GM12878 (cell line): ENCODE measurements around the gene CDC42SE2. TPM values are rescaled to one million over a fixed set of nuclear protein-coding genes. Genes with fewer than 3 reads are reported as not detected.

Experiments used
- ATAC-seq: fragments of 200-7000 bp; cut with Tn5 transposase; 3 replicates; pipeline ENCODE4 v1.9.1; 2020; ENCODE audit warnings: mild to moderate bottlenecking, moderate library complexity
- BruUV-seq: library from RNA; stranded (reverse); fragments of 400-500 nt; replicated peaks from 2 replicates; lab custom pipeline; 2021; lab: Mats Ljungman, UMichigan
- CTCF ChIA-PET: fragments of 300-600 bp; sonication (Branson Sonifier 250); formaldehyde crosslinking; extraction: SDS; loops from one replicate; lab custom pipeline; 2021; ENCODE audit warnings: inconsistent platforms; lab: Yijun Ruan, JAX
- POLR2A ChIA-PET: fragments of 350-600 bp; formaldehyde crosslinking; extraction: SDS; loops from one replicate; lab custom pipeline; 2021; ENCODE audit warnings: inconsistent platforms; lab: Charles Lee
- RAD21 ChIA-PET: fragments of 300-600 bp; sonication (Branson Sonifier 250); formaldehyde crosslinking; loops from one replicate; lab custom pipeline; 2023; ENCODE audit warnings: antibody characterized with exemption; ENCODE audit not compliant: unreplicated experiment; lab: Charles Lee
- SMC1A ChIA-PET: fragments of 300-600 bp; sonication (Branson Sonifier 250); formaldehyde crosslinking; loops from one replicate; lab custom pipeline; 2023; ENCODE audit not compliant: unreplicated experiment, uncharacterized antibody; lab: Charles Lee
- DNase-seq: peaks from one replicate; pipeline ENCODE4 v3.0.0-alpha.2; 2011; ENCODE audit warnings: low read depth, low spot score
- FAIRE-seq: peaks from 3 replicates; lab custom pipeline; 2011; peaks lifted over from hg19 to GRCh38; lab: Jason Lieb, UNC
- H2AFZ ChIP-seq: 2 replicates; pipeline ENCODE4 v1.6.0; 2011; ENCODE audit warnings: low read depth, low read length, control low read depth; ENCODE audit not compliant: control insufficient read depth
- H3K27ac ChIP-seq: 2 replicates; pipeline ENCODE4 v1.5.1; 2011; ENCODE audit warnings: control low read depth; ENCODE audit not compliant: control insufficient read depth, insufficient read depth
- H3K27me3 ChIP-seq, 2 experiments: replicated peaks in 1 of 2; 2 replicates each; pipeline versions ENCODE4 v1.6.0 to v1.6.1; 2011; ENCODE audit warnings: low read length in 1 of 2; ENCODE audit not compliant: control insufficient read depth in 2 of 2, insufficient read depth in 2 of 2
- H3K36me3 ChIP-seq, 2 experiments: 2 replicates each; pipeline ENCODE4 v1.5.1; 2011; ENCODE audit warnings: low read length in 1 of 2; ENCODE audit not compliant: control insufficient read depth in 2 of 2, insufficient read depth in 2 of 2
- H3K4me1 ChIP-seq: 2 replicates; pipeline ENCODE4 v1.6.1; 2011; ENCODE audit warnings: mild to moderate bottlenecking, low read length, moderate library complexity, mixed read lengths; ENCODE audit not compliant: control insufficient read depth, insufficient read depth
- H3K4me2 ChIP-seq: 2 replicates; pipeline ENCODE4 v1.6.0; 2011; ENCODE audit warnings: control low read depth; ENCODE audit not compliant: control insufficient read depth, insufficient read depth
- H3K4me3 ChIP-seq: fragments of 200-600 bp; sonication (generic); 2 replicates; pipeline ENCODE4 v1.5.1; 2016
- H3K79me2 ChIP-seq: 2 replicates; pipeline ENCODE4 v1.6.0; 2011; ENCODE audit warnings: low read length; ENCODE audit not compliant: control insufficient read depth, insufficient read depth
- H3K9ac ChIP-seq: 2 replicates; pipeline ENCODE4 v1.8.0; 2011; ENCODE audit warnings: low read length, control low read depth, mixed read lengths; ENCODE audit not compliant: control insufficient read depth, insufficient read depth
- H3K9me3 ChIP-seq: replicated peaks from 3 replicates; pipeline ENCODE4 v1.5.1; 2011; ENCODE audit warnings: mild to moderate bottlenecking, low read length; ENCODE audit not compliant: control insufficient read depth, insufficient read depth
- H4K20me1 ChIP-seq: 2 replicates; pipeline ENCODE4 v1.6.0; 2011; ENCODE audit not compliant: control insufficient read depth, insufficient read depth
- BHLHE40 ChIP-seq, 2 experiments: fragments of 450-650 bp in 1 of 2; IDR thresholded peaks; 2 replicates each; pipeline ENCODE4 v1.6.1; 2011 to 2017; ENCODE audit warnings: low read depth in 2 of 2, borderline replicate concordance in 1 of 2, improper control_type of control experiment in 1 of 2, low read length in 1 of 2, mild to moderate bottlenecking in 1 of 2
- DPF2 ChIP-seq: fragments of 450-650 bp; IDR thresholded peaks from 2 replicates; pipeline ENCODE4 v1.6.1; 2017; ENCODE audit warnings: mild to moderate bottlenecking
- EED ChIP-seq: sonication (generic); IDR thresholded peaks from 2 replicates; pipeline ENCODE4 v1.6.1; 2016; ENCODE audit warnings: antibody characterized with exemption, low read depth
- HCFC1 ChIP-seq: fragments of 150-350 bp; IDR thresholded peaks from 2 replicates; pipeline ENCODE4 v1.6.1; 2014; ENCODE audit warnings: low read length
- IRF4 ChIP-seq: IDR thresholded peaks from 2 replicates; pipeline ENCODE4 v1.6.1; 2011; ENCODE audit warnings: low read depth, low read length
- JUND ChIP-seq: IDR thresholded peaks from 2 replicates; pipeline ENCODE4 v1.6.1; 2012; ENCODE audit warnings: low read depth, mild to moderate bottlenecking, low read length, improper control_type of control experiment, moderate library complexity
- MEF2B ChIP-seq: fragments of 450-650 bp; IDR thresholded peaks from 2 replicates; pipeline ENCODE4 v1.6.1; 2018; ENCODE audit warnings: mild to moderate bottlenecking, moderate library complexity; ENCODE audit not compliant: partially characterized antibody, poor library complexity, severe bottlenecking
- RAD21 ChIP-seq: IDR thresholded peaks from 2 replicates; pipeline ENCODE4 v1.6.1; 2011; ENCODE audit warnings: mild to moderate bottlenecking, low read depth, low read length, moderate library complexity; ENCODE audit not compliant: insufficient read depth
- SMAD1 ChIP-seq: fragments of 450-650 bp; IDR thresholded peaks from 2 replicates; pipeline ENCODE4 v1.6.1; 2018; ENCODE audit warnings: mild to moderate bottlenecking, low read depth; ENCODE audit not compliant: partially characterized antibody
- SMAD5 ChIP-seq: IDR thresholded peaks from 2 replicates; pipeline ENCODE4 v1.6.1; 2016; ENCODE audit warnings: antibody characterized with exemption, low read depth
- SMC3 ChIP-seq: IDR thresholded peaks from 2 replicates; pipeline ENCODE4 v1.6.1; 2011; ENCODE audit warnings: low read length, improper control_type of control experiment, borderline replicate concordance
- SRF ChIP-seq, 2 experiments: IDR thresholded peaks; 2 replicates each; pipeline ENCODE4 v1.6.1; 2011; ENCODE audit warnings: low read depth in 2 of 2, low read length in 2 of 2, mild to moderate bottlenecking in 1 of 2, moderate library complexity in 1 of 2
- TCF3 ChIP-seq: IDR thresholded peaks from 2 replicates; pipeline ENCODE4 v1.6.1; 2012; ENCODE audit warnings: low read depth, mild to moderate bottlenecking, low read length, borderline replicate concordance; ENCODE audit not compliant: insufficient read depth
- ZNF217 ChIP-seq: fragments of 450-650 bp; IDR thresholded peaks from 2 replicates; pipeline ENCODE4 v1.6.1; 2017; ENCODE audit warnings: antibody characterized with exemption, mild to moderate bottlenecking
- WGBS: methylation state at CpG from one replicate; pipeline ENCODE4 v1.1.6; 2016; ENCODE audit warnings: low lambda C conversion rate; ENCODE audit not compliant: insufficient replicate concordance, insufficient coverage; ENCODE audit errors: missing lambda C conversion rate; 5-methylcytosine and 5-hydroxymethylcytosine counted together
- in situ Hi-C: fragments of 300-500 bp; cut with MboI; formaldehyde crosslinking; loops from 9 replicates; pipeline ENCODE4 v1.14.3; 2018; ENCODE audit warnings: mixed read lengths
- intact Hi-C: fragments of 100-400 bp; cut with micrococcal nuclease; formaldehyde crosslinking; loops from one replicate; pipeline ENCODE4 v1.14.2; 2022; ENCODE audit not compliant: unreplicated experiment
- polyA plus RNA-seq, 11 experiments: library from polyadenylated mRNA; depleted of rRNA in 4 of 11; unstranded in 6 of 11; stranded (reverse) in 5 of 11; fragments of >200 nt; fragmentation: Nextera tagmentation in 4 of 11; fragmentation: Illumina TruSeq in 1 of 11; extraction: Ambion mirVana in 4 of 11; extraction: Trizol in 1 of 11; gene quantifications; 1 replicate in 1 of 11; 2 replicates in 10 of 11; pipeline versions ENCODE4 v1.2.1 to v1.2.3, GENCODE V29; 2011 to 2016; ENCODE audit warnings: inconsistent platforms in 2 of 11, missing spikeins in 2 of 11, low read depth in 1 of 11
- total RNA-seq, 4 experiments: library from RNA; depleted of rRNA in 3 of 4; stranded (reverse); fragments of >200 nt in 3 of 4; fragmentation: Illumina TruSeq in 1 of 4; extraction: Trizol in 1 of 4; gene quantifications; 2 replicates each; pipeline versions ENCODE4 v1.2.1 to v1.2.3, GENCODE V29; 2013 to 2021
- TF ChIP-seq, protein P1 (sequence below): fragments of 450-650 bp; IDR thresholded peaks from 2 replicates; pipeline ENCODE4 v1.6.1; 2017; ENCODE audit warnings: borderline replicate concordance
- TF ChIP-seq, protein P2 (sequence below): fragments of 450-650 bp; formaldehyde crosslinking; IDR thresholded peaks from 2 replicates; pipeline ENCODE4 v1.4.0; 2020; ENCODE audit warnings: mild to moderate bottlenecking, moderate library complexity
- TF ChIP-seq, protein P3 (sequence below): IDR thresholded peaks from 2 replicates; pipeline ENCODE4 v1.6.1; 2012; ENCODE audit warnings: low read length, inconsistent platforms

The CDC42SE2 gene
- total and polyA plus RNA-seq, 10 of the 15 experiments (the other 5 are each of a cell fraction or from before 2014, with no cell fraction given), result 57.0 to 148 (median 80.3) TPM

DNA sequence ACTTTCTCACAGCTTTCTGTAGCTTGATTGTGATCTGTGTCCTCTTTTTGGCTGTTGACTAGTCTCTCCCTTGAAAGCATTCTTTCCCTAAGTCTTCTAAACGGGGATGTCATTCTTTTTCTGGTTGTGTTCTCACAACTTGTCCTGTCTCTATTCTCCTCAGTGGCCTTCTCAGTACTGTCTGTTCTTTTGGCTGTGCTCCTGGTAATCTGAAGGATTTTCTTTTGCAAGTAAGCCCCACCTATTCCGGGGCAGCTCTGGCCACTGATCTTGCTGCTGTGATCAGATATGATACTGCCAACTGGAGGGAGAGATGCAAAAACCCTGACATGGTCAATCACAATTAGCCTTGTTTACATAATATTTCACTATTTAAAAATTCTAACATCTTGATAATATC, 172.2 kb downstream of the CDC42SE2 start:
- H3K79me2 ChIP-seq, result no peaks in the 10 kb centered on the region
- ChIA-PET CTCF (interaction anchor here (2.4 kb wide), 1 partner anchor 12 kb away, joined by 9 read pairs; no protein-coding TSS in a partner anchor), SMC1A (no interaction called here), POLR2A (no interaction called here), RAD21 (interaction anchor here (0.6 to 0.8 kb wide), 2 partner anchors 12 to 160 kb away, joined by 3 read pairs; no protein-coding TSS in a partner anchor)
- no peak for DNase-seq
- FAIRE-seq, result no peak
- peaks cover 7 to 36% of the 10 kb centered on the region in 2 experiments for H3K36me3 ChIP-seq
- BruUV-seq, result no TSS peak
- no peak overlapping the region for H3K4me2 ChIP-seq
- intact Hi-C loops (no loop called here), in situ Hi-C loops (no loop called here)
- no peak overlapping the region for H3K4me3 ChIP-seq
- WGBS, result 93% methylated on average over 2 of the region's 2 CpGs
- no peak for ATAC-seq
- H3K9me3 ChIP-seq, result no peaks in the 10 kb centered on the region
- H4K20me1 ChIP-seq, result no peaks in the 10 kb centered on the region
- H3K27me3 ChIP-seq, result no peaks in the 10 kb centered on the region
- H3K4me1 ChIP-seq, result peaks cover 4% of the 10 kb centered on the region; the same call in 1 of the 2 replicates
- no peak overlapping the region for H3K9ac ChIP-seq
- TF ChIP-seq BHLHE40 (IDR thresholded peaks at IDR 0.05; ENCODE audit: borderline replicate concordance in 1 of 2, low read depth in 2 of 2, low read length in 1 of 2), result no peak
- TF ChIP-seq EED, result no peak
- TF ChIP-seq MEF2B, result no peak
- no peak for TF ChIP-seq HCFC1
- TF ChIP-seq JUND, result no peak
- TF ChIP-seq, protein P1, sequence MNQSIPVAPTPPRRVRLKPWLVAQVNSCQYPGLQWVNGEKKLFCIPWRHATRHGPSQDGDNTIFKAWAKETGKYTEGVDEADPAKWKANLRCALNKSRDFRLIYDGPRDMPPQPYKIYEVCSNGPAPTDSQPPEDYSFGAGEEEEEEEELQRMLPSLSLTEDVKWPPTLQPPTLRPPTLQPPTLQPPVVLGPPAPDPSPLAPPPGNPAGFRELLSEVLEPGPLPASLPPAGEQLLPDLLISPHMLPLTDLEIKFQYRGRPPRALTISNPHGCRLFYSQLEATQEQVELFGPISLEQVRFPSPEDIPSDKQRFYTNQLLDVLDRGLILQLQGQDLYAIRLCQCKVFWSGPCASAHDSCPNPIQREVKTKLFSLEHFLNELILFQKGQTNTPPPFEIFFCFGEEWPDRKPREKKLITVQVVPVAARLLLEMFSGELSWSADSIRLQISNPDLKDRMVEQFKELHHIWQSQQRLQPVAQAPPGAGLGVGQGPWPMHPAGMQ, result no peak
- no peak for TF ChIP-seq SMAD1
- no peak for TF ChIP-seq DPF2
- TF ChIP-seq ZNF217, result no peak
- no peak for TF ChIP-seq TCF3
- no peak for TF ChIP-seq SMC3
- no peak for TF ChIP-seq SRF (IDR thresholded peaks at IDR 0.05; ENCODE audit: low read depth in 2 of 2, low read length in 2 of 2)
- no peak for TF ChIP-seq RAD21
- no peak for TF ChIP-seq SMAD5
- TF ChIP-seq, protein P2, sequence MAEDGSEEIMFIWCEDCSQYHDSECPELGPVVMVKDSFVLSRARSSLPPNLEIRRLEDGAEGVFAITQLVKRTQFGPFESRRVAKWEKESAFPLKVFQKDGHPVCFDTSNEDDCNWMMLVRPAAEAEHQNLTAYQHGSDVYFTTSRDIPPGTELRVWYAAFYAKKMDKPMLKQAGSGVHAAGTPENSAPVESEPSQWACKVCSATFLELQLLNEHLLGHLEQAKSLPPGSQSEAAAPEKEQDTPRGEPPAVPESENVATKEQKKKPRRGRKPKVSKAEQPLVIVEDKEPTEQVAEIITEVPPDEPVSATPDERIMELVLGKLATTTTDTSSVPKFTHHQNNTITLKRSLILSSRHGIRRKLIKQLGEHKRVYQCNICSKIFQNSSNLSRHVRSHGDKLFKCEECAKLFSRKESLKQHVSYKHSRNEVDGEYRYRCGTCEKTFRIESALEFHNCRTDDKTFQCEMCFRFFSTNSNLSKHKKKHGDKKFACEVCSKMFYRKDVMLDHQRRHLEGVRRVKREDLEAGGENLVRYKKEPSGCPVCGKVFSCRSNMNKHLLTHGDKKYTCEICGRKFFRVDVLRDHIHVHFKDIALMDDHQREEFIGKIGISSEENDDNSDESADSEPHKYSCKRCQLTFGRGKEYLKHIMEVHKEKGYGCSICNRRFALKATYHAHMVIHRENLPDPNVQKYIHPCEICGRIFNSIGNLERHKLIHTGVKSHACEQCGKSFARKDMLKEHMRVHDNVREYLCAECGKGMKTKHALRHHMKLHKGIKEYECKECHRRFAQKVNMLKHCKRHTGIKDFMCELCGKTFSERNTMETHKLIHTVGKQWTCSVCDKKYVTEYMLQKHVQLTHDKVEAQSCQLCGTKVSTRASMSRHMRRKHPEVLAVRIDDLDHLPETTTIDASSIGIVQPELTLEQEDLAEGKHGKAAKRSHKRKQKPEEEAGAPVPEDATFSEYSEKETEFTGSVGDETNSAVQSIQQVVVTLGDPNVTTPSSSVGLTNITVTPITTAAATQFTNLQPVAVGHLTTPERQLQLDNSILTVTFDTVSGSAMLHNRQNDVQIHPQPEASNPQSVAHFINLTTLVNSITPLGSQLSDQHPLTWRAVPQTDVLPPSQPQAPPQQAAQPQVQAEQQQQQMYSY (CRISPR knock-in tag), result no peak
- TF ChIP-seq, protein P3, sequence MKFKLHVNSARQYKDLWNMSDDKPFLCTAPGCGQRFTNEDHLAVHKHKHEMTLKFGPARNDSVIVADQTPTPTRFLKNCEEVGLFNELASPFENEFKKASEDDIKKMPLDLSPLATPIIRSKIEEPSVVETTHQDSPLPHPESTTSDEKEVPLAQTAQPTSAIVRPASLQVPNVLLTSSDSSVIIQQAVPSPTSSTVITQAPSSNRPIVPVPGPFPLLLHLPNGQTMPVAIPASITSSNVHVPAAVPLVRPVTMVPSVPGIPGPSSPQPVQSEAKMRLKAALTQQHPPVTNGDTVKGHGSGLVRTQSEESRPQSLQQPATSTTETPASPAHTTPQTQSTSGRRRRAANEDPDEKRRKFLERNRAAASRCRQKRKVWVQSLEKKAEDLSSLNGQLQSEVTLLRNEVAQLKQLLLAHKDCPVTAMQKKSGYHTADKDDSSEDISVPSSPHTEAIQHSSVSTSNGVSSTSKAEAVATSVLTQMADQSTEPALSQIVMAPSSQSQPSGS, result no peak
- no peak for TF ChIP-seq IRF4
- no peak overlapping the region for H3K27ac ChIP-seq
- H2AFZ ChIP-seq, result no peak overlapping the region
